ENCODE results near the gene ELK4. TPM values are rescaled to one million over a fixed set of nuclear protein-coding genes. Genes with fewer than 3 reads are reported as not detected.

Gene ELK4
- total RNA-seq, 6 experiments from 2014 or later, result 15.1 to 39.2 (median 26.9) TPM

GRCh38 chr1:205612556-205612955 lies 19.3 kb downstream of the ELK4 start:
- Histone ChIP-seq H3K9me3 (no peaks in the 10 kb centered on the region), H3K27ac (no peak overlapping the region), H3K4me1 (peaks cover 0 to 13% (median 0%) of the 10 kb centered on the region in 4 donors), H3K36me3 (peaks cover 0 to 20% (median 9%) of the 10 kb centered on the region in 4 donors), H3K27me3 (no peaks in the 10 kb centered on the region), H3K4me3 (no peak overlapping the region)
- no peak for TF ChIP-seq POLR2A (IDR thresholded peaks at IDR 0.05)
- TF ChIP-seq CTCF (IDR thresholded peaks at IDR 0.05), result no peak
- ATAC-seq, result no peak
- intact Hi-C loops (cut with DNase I), result no loop called here
- DNase-seq, result no peak
- WGBS (ENCODE audit: insufficient coverage, low coverage, low lambda C conversion rate, missing lambda C conversion rate), result 83% methylated on average over 1 of the region's 1 CpG

GRCh38 chr1:205612104-205612503 lies 19.7 kb downstream of the ELK4 start:
- no peaks in the 10 kb centered on the region for H3K27me3 ChIP-seq
- no peak overlapping the region for H3K4me3 ChIP-seq
- ATAC-seq (no peak), DNase-seq (no peak)
- WGBS (ENCODE audit: insufficient coverage, low coverage, low lambda C conversion rate, missing lambda C conversion rate), result 96% methylated on average over 3 of the region's 3 CpGs
- H3K36me3 ChIP-seq, result peaks cover 0 to 19% (median 9%) of the 10 kb centered on the region in 4 donors
- H3K9me3 ChIP-seq, result no peaks in the 10 kb centered on the region
- intact Hi-C loops (cut with DNase I), result no loop called here
- peaks cover 0 to 13% (median 0%) of the 10 kb centered on the region in 4 donors for H3K4me1 ChIP-seq
- no peak overlapping the region for H3K27ac ChIP-seq
- TF ChIP-seq POLR2A (IDR thresholded peaks at IDR 0.05) (no peak), CTCF (IDR thresholded peaks at IDR 0.05) (no peak)

GRCh38 chr1:205610901-205611466 lies 20.8 kb downstream of the ELK4 start:
- H3K4me3 ChIP-seq, result no peak overlapping the region
- peak overlapping the region in 1 of 3 donors; percentile 9 for H3K27ac ChIP-seq
- peaks cover 0 to 12% (median 5%) of the 10 kb centered on the region in 4 donors for H3K36me3 ChIP-seq
- H3K27me3 ChIP-seq, result no peaks in the 10 kb centered on the region
- ATAC-seq (no peak), DNase-seq (no peak)
- H3K4me1 ChIP-seq, result peaks cover 0 to 13% (median 0%) of the 10 kb centered on the region in 4 donors
- TF ChIP-seq CTCF (IDR thresholded peaks at IDR 0.05), result no peak
- no peak for TF ChIP-seq POLR2A (IDR thresholded peaks at IDR 0.05)
- 40% methylated on average over 3 of the region's 3 CpGs for WGBS (ENCODE audit: insufficient coverage, low coverage, low lambda C conversion rate, missing lambda C conversion rate)
- intact Hi-C loops (cut with DNase I), result no loop called here
- no peaks in the 10 kb centered on the region for H3K9me3 ChIP-seq

- no peak overlapping the region for H3K4me3 ChIP-seq
- peak in 2 of 4 donors; percentile 28 to 37 for ATAC-seq
- intact Hi-C loops (cut with DNase I), result no loop called here
- 63% methylated on average over 2 of the region's 2 CpGs for WGBS (ENCODE audit: insufficient coverage, low coverage, low lambda C conversion rate, missing lambda C conversion rate)
- H3K9me3 ChIP-seq, result no peaks in the 10 kb centered on the region
- peaks cover 0 to 12% (median 2%) of the 10 kb centered on the region in 4 donors for H3K36me3 ChIP-seq
- no peaks in the 10 kb centered on the region for H3K27me3 ChIP-seq
- H3K27ac ChIP-seq, result no peak overlapping the region
- no peak for TF ChIP-seq CTCF (IDR thresholded peaks at IDR 0.05)
- no peak for TF ChIP-seq POLR2A (IDR thresholded peaks at IDR 0.05)
- DNase-seq, result no peak
- peaks cover 0 to 13% (median 0%) of the 10 kb centered on the region in 4 donors for H3K4me1 ChIP-seq
These were observed 21.8 kb downstream of the ELK4 start for GRCh38 chr1:205610036-205610435.
